ENCODE results near the gene WAC. TPM values are rescaled to one million over a fixed set of nuclear protein-coding genes. Genes with fewer than 3 reads are reported as not detected.
A peak's percentile ranks its signal among the peaks of the same experiment; 100 is the strongest.

Gene WAC
- polyA plus RNA-seq, 1 of the 3 experiments (the other 2 are of a cell fraction): 31.1 TPM

DNA sequence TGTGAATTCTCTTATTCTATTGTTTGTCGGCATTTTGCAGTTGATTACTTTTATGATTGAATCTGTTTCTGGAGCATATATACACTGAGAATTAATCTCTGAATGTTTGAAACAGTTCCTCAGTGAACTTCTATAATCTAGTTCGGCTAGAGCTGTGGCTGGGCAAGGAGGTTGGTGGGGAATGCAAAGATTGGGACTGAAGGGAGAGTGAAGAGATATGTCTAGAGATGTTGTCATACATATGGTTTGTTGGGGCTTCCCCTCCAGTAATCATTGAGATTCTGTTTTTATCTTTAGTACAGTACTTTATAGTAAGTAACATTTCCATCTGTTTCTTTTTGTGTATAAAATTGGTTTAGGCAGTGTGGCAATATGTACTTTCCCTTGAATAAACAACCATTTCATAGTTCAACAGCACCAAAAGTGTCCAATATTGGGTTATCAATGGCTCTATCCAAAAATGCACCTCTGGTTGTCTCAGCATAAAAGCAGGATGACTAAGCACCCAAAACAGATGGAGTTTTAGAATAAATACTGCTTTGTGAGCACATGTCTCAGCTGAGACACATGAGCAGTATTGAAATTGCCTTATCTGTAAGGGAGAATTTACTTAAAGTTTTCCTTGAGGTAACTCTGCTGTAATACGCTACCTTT lies 36.7 kb downstream of the WAC start:
- Histone ChIP-seq H4K20me1 (ENCODE audit: insufficient read depth) (peaks cover 100% of the 10 kb centered on the region), H3K4me3 (ENCODE audit: low read depth in 2 of 2, low read length in 1 of 2) (no peak overlapping the region), H3K9me2 (no peaks in the 10 kb centered on the region), H2AFZ (ENCODE audit: low read depth) (no peak overlapping the region), H3K27ac (ENCODE audit: low read depth in 2 of 2, low read length in 1 of 2) (peak overlapping the region; percentile 10 to 30; a peak in 2 of 4 replicates), H3K27me3 (ENCODE audit: insufficient read depth) (no peaks in the 10 kb centered on the region), H3K4me1 (ENCODE audit: control insufficient read depth in 1 of 2, insufficient read depth in 2 of 2, low read depth in 1 of 2, low read length in 1 of 2) (peaks cover 4 to 6% of the 10 kb centered on the region in 2 experiments; a peak in 2 of 4 replicates), H3K4me2 (no peak overlapping the region), H3F3A (replicated peaks; ENCODE audit: insufficient read depth) (peaks cover 18% of the 10 kb centered on the region), H3K79me2 (ENCODE audit: insufficient read depth) (peaks cover 100% of the 10 kb centered on the region), H3K36me3 (replicated peaks in 1 of 2; ENCODE audit: control insufficient read depth in 1 of 2, insufficient read depth in 2 of 2, low read length in 1 of 2) (peaks cover 33 to 46% of the 10 kb centered on the region in 2 experiments), H3K9me3 (no peaks in the 10 kb centered on the region), H3K9ac (no peak overlapping the region)
- DNase-seq: no peak
- CTCF ChIA-PET: interaction anchor here (1.0 kb wide), 1 partner anchor 9 kb away, joined by 3 read pairs; no protein-coding TSS in a partner anchor
- TF ChIP-seq GABPA (IDR thresholded peaks at IDR 0.05; ENCODE audit: low read depth) (no peak), TAF1 (IDR thresholded peaks at IDR 0.05; ENCODE audit: borderline replicate concordance, low read depth, low read length) (no peak), GATA2 (CRISPR knock-in tag; IDR thresholded peaks at IDR 0.05) (no peak), NFIC (IDR thresholded peaks at IDR 0.05; ENCODE audit: borderline replicate concordance) (no peak), MEF2A (IDR thresholded peaks at IDR 0.05; ENCODE audit: borderline replicate concordance, low read depth) (no peak), YY1 (IDR thresholded peaks at IDR 0.05; ENCODE audit: low read depth) (no peak)
- TF ChIP-seq, protein P1, sequence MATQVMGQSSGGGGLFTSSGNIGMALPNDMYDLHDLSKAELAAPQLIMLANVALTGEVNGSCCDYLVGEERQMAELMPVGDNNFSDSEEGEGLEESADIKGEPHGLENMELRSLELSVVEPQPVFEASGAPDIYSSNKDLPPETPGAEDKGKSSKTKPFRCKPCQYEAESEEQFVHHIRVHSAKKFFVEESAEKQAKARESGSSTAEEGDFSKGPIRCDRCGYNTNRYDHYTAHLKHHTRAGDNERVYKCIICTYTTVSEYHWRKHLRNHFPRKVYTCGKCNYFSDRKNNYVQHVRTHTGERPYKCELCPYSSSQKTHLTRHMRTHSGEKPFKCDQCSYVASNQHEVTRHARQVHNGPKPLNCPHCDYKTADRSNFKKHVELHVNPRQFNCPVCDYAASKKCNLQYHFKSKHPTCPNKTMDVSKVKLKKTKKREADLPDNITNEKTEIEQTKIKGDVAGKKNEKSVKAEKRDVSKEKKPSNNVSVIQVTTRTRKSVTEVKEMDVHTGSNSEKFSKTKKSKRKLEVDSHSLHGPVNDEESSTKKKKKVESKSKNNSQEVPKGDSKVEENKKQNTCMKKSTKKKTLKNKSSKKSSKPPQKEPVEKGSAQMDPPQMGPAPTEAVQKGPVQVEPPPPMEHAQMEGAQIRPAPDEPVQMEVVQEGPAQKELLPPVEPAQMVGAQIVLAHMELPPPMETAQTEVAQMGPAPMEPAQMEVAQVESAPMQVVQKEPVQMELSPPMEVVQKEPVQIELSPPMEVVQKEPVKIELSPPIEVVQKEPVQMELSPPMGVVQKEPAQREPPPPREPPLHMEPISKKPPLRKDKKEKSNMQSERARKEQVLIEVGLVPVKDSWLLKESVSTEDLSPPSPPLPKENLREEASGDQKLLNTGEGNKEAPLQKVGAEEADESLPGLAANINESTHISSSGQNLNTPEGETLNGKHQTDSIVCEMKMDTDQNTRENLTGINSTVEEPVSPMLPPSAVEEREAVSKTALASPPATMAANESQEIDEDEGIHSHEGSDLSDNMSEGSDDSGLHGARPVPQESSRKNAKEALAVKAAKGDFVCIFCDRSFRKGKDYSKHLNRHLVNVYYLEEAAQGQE (IDR thresholded peaks at IDR 0.05; ENCODE audit: low read depth, low read length): no peak
- WGBS (ENCODE audit: low lambda C conversion rate): 30% methylated on average over 3 of the region's 3 CpGs
- POLR2A ChIA-PET: no interaction called here

DNA sequence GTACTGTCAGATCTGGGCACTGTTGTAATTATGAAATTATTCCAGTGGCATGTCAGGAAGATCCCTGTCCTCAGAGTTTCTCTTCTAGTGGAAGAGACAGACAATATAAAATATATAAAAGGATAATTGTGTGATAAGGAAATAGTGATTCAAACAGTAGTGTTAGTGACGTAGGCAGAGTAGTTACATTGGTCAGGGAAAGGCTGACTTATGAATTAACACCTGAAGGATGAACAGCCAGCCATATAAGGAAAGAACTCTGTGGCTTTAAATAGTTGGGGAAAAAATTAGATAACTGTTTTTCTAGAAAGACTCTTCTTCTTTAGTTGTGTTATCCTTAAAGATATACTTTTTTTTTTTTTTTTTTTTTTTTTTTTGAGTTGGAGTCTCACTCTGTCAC lies 37.7 kb downstream of the WAC start:
- TF ChIP-seq SIN3A (IDR thresholded peaks at IDR 0.05; ENCODE audit: borderline replicate concordance, low read depth, low read length) (no peak), NRF1 (IDR thresholded peaks at IDR 0.05; ENCODE audit: low read depth, low read length) (no peak), YY1 (IDR thresholded peaks at IDR 0.05; ENCODE audit: low read depth) (no peak), POLR2AphosphoS5 (IDR thresholded peaks at IDR 0.05; ENCODE audit: low read depth, low read length) (no peak), TAF1 (IDR thresholded peaks at IDR 0.05; ENCODE audit: borderline replicate concordance, low read depth, low read length) (no peak), SMC3 (IDR thresholded peaks at IDR 0.05; ENCODE audit: low read depth, low read length) (no peak), FOSL2 (IDR thresholded peaks at IDR 0.05; ENCODE audit: borderline replicate concordance, low read depth) (no peak), FOXJ3 (CRISPR knock-in tag; IDR thresholded peaks at IDR 0.05) (no peak), GATA2 (CRISPR knock-in tag; IDR thresholded peaks at IDR 0.05) (no peak), RAD21 (IDR thresholded peaks at IDR 0.05; ENCODE audit: low read length) (no peak)
- TF ChIP-seq, protein P1 (IDR thresholded peaks at IDR 0.05; ENCODE audit: low read depth, low read length): no peak
- TF ChIP-seq, protein P2, sequence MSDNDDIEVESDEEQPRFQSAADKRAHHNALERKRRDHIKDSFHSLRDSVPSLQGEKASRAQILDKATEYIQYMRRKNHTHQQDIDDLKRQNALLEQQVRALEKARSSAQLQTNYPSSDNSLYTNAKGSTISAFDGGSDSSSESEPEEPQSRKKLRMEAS (IDR thresholded peaks at IDR 0.05; ENCODE audit: low read depth): no peak
- TF ChIP-seq, protein P3, sequence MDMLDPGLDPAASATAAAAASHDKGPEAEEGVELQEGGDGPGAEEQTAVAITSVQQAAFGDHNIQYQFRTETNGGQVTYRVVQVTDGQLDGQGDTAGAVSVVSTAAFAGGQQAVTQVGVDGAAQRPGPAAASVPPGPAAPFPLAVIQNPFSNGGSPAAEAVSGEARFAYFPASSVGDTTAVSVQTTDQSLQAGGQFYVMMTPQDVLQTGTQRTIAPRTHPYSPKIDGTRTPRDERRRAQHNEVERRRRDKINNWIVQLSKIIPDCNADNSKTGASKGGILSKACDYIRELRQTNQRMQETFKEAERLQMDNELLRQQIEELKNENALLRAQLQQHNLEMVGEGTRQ (IDR thresholded peaks at IDR 0.05; ENCODE audit: borderline replicate concordance, low read depth, low read length): no peak
- Histone ChIP-seq H3K4me2 (no peak overlapping the region), H3K4me3 (ENCODE audit: low read depth in 2 of 2, low read length in 1 of 2) (no peak overlapping the region), H3K4me1 (ENCODE audit: control insufficient read depth in 1 of 2, insufficient read depth in 2 of 2, low read depth in 1 of 2, low read length in 1 of 2) (peaks cover 0 to 6% of the 10 kb centered on the region in 2 experiments; a peak in 2 of 4 replicates), H3K9ac (no peak overlapping the region), H2AFZ (ENCODE audit: low read depth) (no peak overlapping the region), H4K20me1 (ENCODE audit: insufficient read depth) (peaks cover 100% of the 10 kb centered on the region), H3K9me2 (no peaks in the 10 kb centered on the region), H3K27me3 (ENCODE audit: insufficient read depth) (no peaks in the 10 kb centered on the region), H3K27ac (ENCODE audit: low read depth in 2 of 2, low read length in 1 of 2) (0 out of 4 replicates have a peak overlapping the region, but pooled peaks of 1 of the 2 experiments have one; percentile 20), H3K36me3 (replicated peaks in 1 of 2; ENCODE audit: control insufficient read depth in 1 of 2, insufficient read depth in 2 of 2, low read length in 1 of 2) (peaks cover 39 to 52% of the 10 kb centered on the region in 2 experiments), H3K9me3 (no peaks in the 10 kb centered on the region), H3K79me2 (ENCODE audit: insufficient read depth) (peaks cover 100% of the 10 kb centered on the region), H3F3A (replicated peaks; ENCODE audit: insufficient read depth) (peaks cover 18% of the 10 kb centered on the region)
- ChIA-PET POLR2A (no interaction called here), CTCF (interaction anchor here (1.0 kb wide), 1 partner anchor 8 kb away, joined by 3 read pairs; no protein-coding TSS in a partner anchor)
- no peak for DNase-seq
- WGBS (ENCODE audit: low lambda C conversion rate): 91% methylated on average over 1 of the region's 1 CpG

All from SK-N-SH (cell line).